NCI-H2227 treated with DMSO at 0.1 percent for 48 hours (cell line): Measurements from ENCODE around the gene MRTFB.
"Not testable (repeated sequence)": the region's sequence is repeated elsewhere in the genome, so short reads cannot be mapped to it uniquely, and the experiment has no call there.

ENCODE experiments used
- DNase-seq: peaks from one replicate; lab custom pipeline; 2025; lab: John Stamatoyannopoulos, UW

Gene MRTFB

GRCh38 chr16:14132696-14133048, 61.6 kb downstream of the MRTFB start:
- DNase-seq, result no peak

GRCh38 chr16:14133907-14134306, 62.8 kb downstream of the MRTFB start:
- DNase-seq, result no peak

GRCh38 chr16:14135704-14136103, 64.6 kb downstream of the MRTFB start:
- no peak for DNase-seq

GRCh38 chr16:14139872-14140271, 68.8 kb downstream of the MRTFB start:
- DNase-seq, result no peak

- DNase-seq, result no peak
Observed at GRCh38 chr16:14140923-14141322, 69.8 kb downstream of the MRTFB start.

- DNase-seq, result no peak
Observed at GRCh38 chr16:14146445-14146844, 75.3 kb downstream of the MRTFB start.

- no peak for DNase-seq
Observed at GRCh38 chr16:14148016-14148415, 76.9 kb downstream of the MRTFB start.

GRCh38 chr16:14148569-14148968, 77.5 kb downstream of the MRTFB start:
- no peak for DNase-seq

GRCh38 chr16:14150796-14151195, 79.7 kb downstream of the MRTFB start:
- DNase-seq, result no peak

GRCh38 chr16:14151256-14152030, 80.3 kb downstream of the MRTFB start:
- DNase-seq, result no peak

- DNase-seq, result no peak
Observed at GRCh38 chr16:14155572-14156190, 84.6 kb downstream of the MRTFB start.

- no peak for DNase-seq
Observed at GRCh38 chr16:14164916-14165662, 94.0 kb downstream of the MRTFB start.

- no peak for DNase-seq
Observed at GRCh38 chr16:14168146-14168545, 97.0 kb downstream of the MRTFB start.

- no peak for DNase-seq
Observed at GRCh38 chr16:14172200-14172809, 101.2 kb downstream of the MRTFB start.

- no peak for DNase-seq
Observed at GRCh38 chr16:14175086-14175485, 104.0 kb downstream of the MRTFB start.

GRCh38 chr16:14177704-14178103, 106.6 kb downstream of the MRTFB start:
- no peak for DNase-seq

- no peak for DNase-seq
Observed at GRCh38 chr16:14179116-14179515, 108.0 kb downstream of the MRTFB start.

- no peak for DNase-seq
Observed at GRCh38 chr16:14180481-14180944, 109.4 kb downstream of the MRTFB start.

- no peak for DNase-seq
Observed at GRCh38 chr16:14181371-14182050, 110.4 kb downstream of the MRTFB start.

GRCh38 chr16:14182999-14183398, 111.9 kb downstream of the MRTFB start:
- no peak for DNase-seq

- not testable (repeated sequence) for DNase-seq
Observed at GRCh38 chr16:14183962-14184361, 112.8 kb downstream of the MRTFB start.
